ENCODE data around the gene DYDC1.

- TF ChIP-seq CTCF (conservative IDR thresholded peaks at IDR 0.05; ENCODE audit: low read depth, low read length): peak; percentile 71
- no peak for TF ChIP-seq EZH2 (IDR thresholded peaks at IDR 0.05; ENCODE audit: borderline replicate concordance, low read depth, low read length, poor library complexity, severe bottlenecking)
Measured at GRCh38 chr10:80382989-80383388, 26.4 kb upstream of the DYDC1 start.

All from A673 (cell line).